MM.1S (cell line): ENCODE measurements around the gene POC1B.

Source experiments
- DNase-seq: peaks from one replicate; pipeline ENCODE4 v3.0.0-alpha.2; 2015
- H2AFZ ChIP-seq: fragments of 300-600 bp; sonication (generic); 2 replicates; pipeline ENCODE4 v1.6.0; 2016; ENCODE audit warnings: antibody characterized with exemption, low read length
- H3F3A ChIP-seq: fragments of 300-600 bp; sonication (generic); 2 replicates; pipeline ENCODE4 v1.6.1; 2016; ENCODE audit warnings: mild to moderate bottlenecking, antibody characterized with exemption, low read length, moderate library complexity, mixed read lengths; ENCODE audit not compliant: insufficient read depth
- H3K27ac ChIP-seq: fragments of 300-600 bp; sonication (generic); 2 replicates; pipeline ENCODE4 v1.5.1; 2016; ENCODE audit warnings: mild to moderate bottlenecking, low read length
- H3K27me3 ChIP-seq: fragments of 300-600 bp; sonication (generic); replicated peaks from 2 replicates; pipeline ENCODE4 v1.6.0; 2016; ENCODE audit warnings: low read length; ENCODE audit not compliant: insufficient read depth
- H3K36me3 ChIP-seq: fragments of 300-600 bp; sonication (generic); replicated peaks from 2 replicates; pipeline ENCODE4 v1.6.1; 2016; ENCODE audit warnings: mild to moderate bottlenecking, low read length, mixed read lengths; ENCODE audit not compliant: insufficient read depth
- H3K4me1 ChIP-seq: fragments of 300-600 bp; sonication (generic); 2 replicates; pipeline ENCODE4 v1.6.1; 2016; ENCODE audit warnings: low read length, mixed read lengths
- H3K4me2 ChIP-seq: fragments of 300-600 bp; sonication (generic); 2 replicates; pipeline ENCODE4 v1.6.0; 2016; ENCODE audit warnings: low read depth, low read length
- H3K4me3 ChIP-seq: fragments of 300-600 bp; sonication (generic); 2 replicates; pipeline ENCODE4 v1.5.1; 2016; ENCODE audit warnings: low read length, mixed read lengths
- H3K79me2 ChIP-seq: fragments of 300-600 bp; sonication (generic); 2 replicates; pipeline ENCODE4 v1.6.1; 2016; ENCODE audit warnings: mixed run types, low read length, mixed read lengths
- H3K9ac ChIP-seq: fragments of 300-600 bp; sonication (generic); 2 replicates; pipeline ENCODE4 v1.6.1; 2016; ENCODE audit warnings: low read length, mixed read lengths
- H3K9me2 ChIP-seq: fragments of 300-600 bp; sonication (generic); replicated peaks from 2 replicates; pipeline ENCODE4 v1.6.1; 2016; ENCODE audit warnings: mild to moderate bottlenecking, low read length, mixed read lengths; ENCODE audit not compliant: insufficient read depth
- H3K9me3 ChIP-seq: fragments of 300-600 bp; sonication (generic); replicated peaks from 2 replicates; pipeline ENCODE4 v1.6.1; 2016; ENCODE audit warnings: mild to moderate bottlenecking, low read length, mixed read lengths; ENCODE audit not compliant: insufficient read depth
- H4K20me1 ChIP-seq: fragments of 300-600 bp; sonication (generic); 2 replicates; pipeline ENCODE4 v1.6.1; 2016; ENCODE audit warnings: mild to moderate bottlenecking, low read length, moderate library complexity, mixed read lengths; ENCODE audit not compliant: insufficient read depth
- CTCF ChIP-seq: fragments of 300-600 bp; sonication (generic); IDR thresholded peaks from 2 replicates; pipeline ENCODE4 v1.5.1; 2016; ENCODE audit warnings: antibody characterized with exemption, low read length, mixed read lengths
- EZH2 ChIP-seq: fragments of 300-600 bp; sonication (generic); optimal IDR thresholded peaks from 2 replicates; pipeline ENCODE3; 2017; ENCODE audit warnings: low read depth, mild to moderate bottlenecking, antibody characterized with exemption, low read length, mixed read lengths
- EZH2phosphoT487 ChIP-seq: fragments of 300-600 bp; sonication (generic); IDR thresholded peaks from 2 replicates; pipeline ENCODE4 v1.6.1; 2018; ENCODE audit warnings: antibody characterized with exemption, low read length

POC1B gene

GRCh38 chr12:89416049-89416792 is 109.6 kb downstream of the POC1B start:
- no peaks in the 10 kb centered on the region for H3K9me2 ChIP-seq
- no peak for TF ChIP-seq EZH2phosphoT487
- TF ChIP-seq CTCF: no peak
- TF ChIP-seq EZH2: no peak
- H2AFZ ChIP-seq: no peak overlapping the region
- no peak overlapping the region for H3K27ac ChIP-seq
- no peak overlapping the region for H3K9ac ChIP-seq
- H3F3A ChIP-seq: no peaks in the 10 kb centered on the region
- no peaks in the 10 kb centered on the region for H3K36me3 ChIP-seq
- no peak for DNase-seq
- no peaks in the 10 kb centered on the region for H3K9me3 ChIP-seq
- no peaks in the 10 kb centered on the region for H3K4me1 ChIP-seq
- H4K20me1 ChIP-seq: no peaks in the 10 kb centered on the region
- H3K27me3 ChIP-seq: no peaks in the 10 kb centered on the region
- no peaks in the 10 kb centered on the region for H3K79me2 ChIP-seq
- H3K4me2 ChIP-seq: no peak overlapping the region
- H3K4me3 ChIP-seq: no peak overlapping the region

GRCh38 chr12:89414851-89415250 is 111.0 kb downstream of the POC1B start:
- no peaks in the 10 kb centered on the region for H3K79me2 ChIP-seq
- no peak overlapping the region for H3K27ac ChIP-seq
- H3K4me3 ChIP-seq: no peak overlapping the region
- DNase-seq: no peak
- H3K9me3 ChIP-seq: no peaks in the 10 kb centered on the region
- no peak overlapping the region for H3K4me2 ChIP-seq
- H2AFZ ChIP-seq: no peak overlapping the region
- no peaks in the 10 kb centered on the region for H3K4me1 ChIP-seq
- H3F3A ChIP-seq: no peaks in the 10 kb centered on the region
- no peaks in the 10 kb centered on the region for H4K20me1 ChIP-seq
- no peaks in the 10 kb centered on the region for H3K9me2 ChIP-seq
- H3K27me3 ChIP-seq: no peaks in the 10 kb centered on the region
- H3K9ac ChIP-seq: no peak overlapping the region
- TF ChIP-seq EZH2 (no peak), EZH2phosphoT487 (no peak), CTCF (no peak)
- no peaks in the 10 kb centered on the region for H3K36me3 ChIP-seq

- Histone ChIP-seq H3K9ac (no peak overlapping the region), H3K27ac (no peak overlapping the region)
- TF ChIP-seq EZH2 (no peak), EZH2phosphoT487 (no peak), CTCF (no peak)
Measured at GRCh38 chr12:89414322-89414721, 111.5 kb downstream of the POC1B start.

More at GRCh38 chr12:89414322-89414721, 111.5 kb downstream of the POC1B start:
- Histone ChIP-seq H4K20me1 (no peaks in the 10 kb centered on the region), H3K4me3 (no peak overlapping the region), H2AFZ (no peak overlapping the region), H3K36me3 (no peaks in the 10 kb centered on the region), H3F3A (no peaks in the 10 kb centered on the region), H3K4me2 (no peak overlapping the region), H3K9me2 (no peaks in the 10 kb centered on the region), H3K4me1 (no peaks in the 10 kb centered on the region), H3K79me2 (no peaks in the 10 kb centered on the region), H3K9me3 (no peaks in the 10 kb centered on the region), H3K27me3 (no peaks in the 10 kb centered on the region)
- DNase-seq: no peak
